SH-SY5Y (cell line): ENCODE results near the gene MCIDAS.

Experiments
- GATA2 ChIP-seq: IDR thresholded peaks from 2 replicates; pipeline ENCODE4 v1.6.1; 2011; ENCODE audit warnings: mild to moderate bottlenecking, low read depth, low read length
- GATA3 ChIP-seq: IDR thresholded peaks from 2 replicates; pipeline ENCODE4 v1.6.1; 2011; ENCODE audit warnings: low read depth, mild to moderate bottlenecking, low read length, moderate library complexity

MCIDAS gene

GRCh38 chr5:55227664-55228430 is 732 bp upstream of the MCIDAS start:
- TF ChIP-seq GATA2 (no peak), GATA3 (no peak)

GRCh38 chr5:55226027-55226933 is 835 bp downstream of the MCIDAS start:
- no peak for TF ChIP-seq GATA3
- TF ChIP-seq GATA2: no peak

GRCh38 chr5:55225346-55225745 is 1.8 kb downstream of the MCIDAS start:
- TF ChIP-seq GATA3 (no peak), GATA2 (no peak)

- TF ChIP-seq GATA2: no peak
- no peak for TF ChIP-seq GATA3
These were observed 3.3 kb downstream of the MCIDAS start for GRCh38 chr5:55223812-55224240.

GRCh38 chr5:55222985-55223811 is 3.9 kb downstream of the MCIDAS start:
- TF ChIP-seq GATA3: no peak
- no peak for TF ChIP-seq GATA2

- TF ChIP-seq GATA3 (no peak), GATA2 (no peak)
These were observed 4.8 kb downstream of the MCIDAS start for GRCh38 chr5:55222092-55222984.

- no peak for TF ChIP-seq GATA2
- TF ChIP-seq GATA3: no peak
These were observed 6.5 kb downstream of the MCIDAS start for GRCh38 chr5:55220433-55221185.

GRCh38 chr5:55219770-55220169 is 7.3 kb downstream of the MCIDAS start:
- TF ChIP-seq GATA3 (no peak), GATA2 (no peak)

- TF ChIP-seq GATA2: no peak
- no peak for TF ChIP-seq GATA3
These were observed 8.1 kb downstream of the MCIDAS start for GRCh38 chr5:55218967-55219366.

GRCh38 chr5:55211184-55211874 is 15.8 kb downstream of the MCIDAS start:
- TF ChIP-seq GATA2 (no peak), GATA3 (no peak)

- no peak for TF ChIP-seq GATA3
- no peak for TF ChIP-seq GATA2
These were observed 22.1 kb downstream of the MCIDAS start for GRCh38 chr5:55205001-55205400.

- TF ChIP-seq GATA3: no peak
- TF ChIP-seq GATA2: no peak
These were observed 36.0 kb downstream of the MCIDAS start for GRCh38 chr5:55191165-55191564.
